Ovary (tissue), 3 donors: Measurements from ENCODE around the gene ZFP1.

Experiments used
- POLR2A ChIP-seq: fragments of 450-650 bp; IDR thresholded peaks from one replicate; pipeline ENCODE4 v1.6.1; 2017; ENCODE audit warnings: antibody characterized with exemption, mild to moderate bottlenecking, moderate library complexity
- TF ChIP-seq, protein P1 (sequence below), 3 donors: fragments of 450-650 bp in 2 of 3; fragments of 200-600 bp in 1 of 3; IDR thresholded peaks; one replicate each; pipeline versions ENCODE4 v1.5.1 to v1.8.0; 2016 to 2022; ENCODE audit warnings: antibody characterized with exemption in 3 of 3, mild to moderate bottlenecking in 1 of 3
- donor health status: DM: no; HTN: no; CAD: no.

DNA sequence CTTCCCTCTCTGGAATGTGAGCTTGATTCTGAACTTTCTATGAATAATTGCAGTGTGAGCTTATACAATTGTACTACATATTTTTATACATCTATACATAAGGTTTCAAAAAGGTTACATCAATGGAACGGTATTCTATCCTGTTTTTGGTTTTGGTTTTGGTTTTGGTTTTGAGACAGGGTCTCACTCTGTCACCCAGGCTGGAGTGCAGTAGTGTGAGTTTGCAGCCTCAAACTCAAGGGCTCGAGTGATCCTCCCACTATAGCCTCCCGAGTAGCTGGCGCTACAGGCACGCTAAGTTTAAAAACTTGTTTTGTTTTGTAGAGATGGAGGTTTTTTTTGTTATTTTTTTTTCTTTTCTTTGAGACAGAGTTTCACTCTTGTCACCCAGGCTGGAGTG, 71.5 kb downstream of the ZFP1 start:
- no peak for TF ChIP-seq POLR2A
- TF ChIP-seq, protein P1, sequence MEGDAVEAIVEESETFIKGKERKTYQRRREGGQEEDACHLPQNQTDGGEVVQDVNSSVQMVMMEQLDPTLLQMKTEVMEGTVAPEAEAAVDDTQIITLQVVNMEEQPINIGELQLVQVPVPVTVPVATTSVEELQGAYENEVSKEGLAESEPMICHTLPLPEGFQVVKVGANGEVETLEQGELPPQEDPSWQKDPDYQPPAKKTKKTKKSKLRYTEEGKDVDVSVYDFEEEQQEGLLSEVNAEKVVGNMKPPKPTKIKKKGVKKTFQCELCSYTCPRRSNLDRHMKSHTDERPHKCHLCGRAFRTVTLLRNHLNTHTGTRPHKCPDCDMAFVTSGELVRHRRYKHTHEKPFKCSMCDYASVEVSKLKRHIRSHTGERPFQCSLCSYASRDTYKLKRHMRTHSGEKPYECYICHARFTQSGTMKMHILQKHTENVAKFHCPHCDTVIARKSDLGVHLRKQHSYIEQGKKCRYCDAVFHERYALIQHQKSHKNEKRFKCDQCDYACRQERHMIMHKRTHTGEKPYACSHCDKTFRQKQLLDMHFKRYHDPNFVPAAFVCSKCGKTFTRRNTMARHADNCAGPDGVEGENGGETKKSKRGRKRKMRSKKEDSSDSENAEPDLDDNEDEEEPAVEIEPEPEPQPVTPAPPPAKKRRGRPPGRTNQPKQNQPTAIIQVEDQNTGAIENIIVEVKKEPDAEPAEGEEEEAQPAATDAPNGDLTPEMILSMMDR (IDR thresholded peaks at IDR 0.05): no peak
